Thyroid gland (tissue), 4 donors: ENCODE measurements around the gene NEK6. TPM values are rescaled to one million over a fixed set of nuclear protein-coding genes. Genes with fewer than 3 reads are reported as not detected.
A peak's percentile ranks its signal among the peaks of the same experiment; 100 is the strongest.

ENCODE experiments used
- DNase-seq, 2 donors: peaks; one replicate each; pipeline ENCODE4 v3.0.0-alpha.2; 2019
- H3K27ac ChIP-seq, 3 donors: fragments of 200-600 bp; sonication (generic); 1 replicate in 2 of 3; 2 replicates in 1 of 3; pipeline ENCODE4 v1.5.1; 2016 to 2019; ENCODE audit warnings: mild to moderate bottlenecking in 1 of 3, moderate library complexity in 1 of 3
- H3K27me3 ChIP-seq: fragments of 200-600 bp; sonication (generic); one replicate; pipeline ENCODE4 v1.5.1; 2019
- H3K36me3 ChIP-seq, 2 donors: fragments of 200-600 bp; sonication (generic); one replicate each; pipeline ENCODE4 v1.5.1; 2016 to 2019
- H3K4me1 ChIP-seq, 2 donors: fragments of 200-600 bp; sonication (generic); one replicate each; pipeline ENCODE4 v1.5.1; 2017 to 2019
- H3K4me3 ChIP-seq, 3 donors: fragments of 200-600 bp; sonication (generic); replicated peaks in 1 of 3; 1 replicate in 2 of 3; 2 replicates in 1 of 3; pipeline ENCODE4 v1.5.1; 2016; ENCODE audit warnings: mild to moderate bottlenecking in 1 of 3
- H3K9me3 ChIP-seq: fragments of 200-600 bp; sonication (generic); one replicate; pipeline ENCODE4 v1.5.1; 2017
- POLR2A ChIP-seq, 2 donors: fragments of 450-650 bp; IDR thresholded peaks; one replicate each; pipeline ENCODE4 v1.6.1; 2017; ENCODE audit warnings: antibody characterized with exemption in 2 of 2, mild to moderate bottlenecking in 2 of 2, moderate library complexity in 1 of 2
- WGBS, 2 donors: methylation state at CpG; one replicate each; pipeline ENCODE4 v1.1.5; 2017; 5-methylcytosine and 5-hydroxymethylcytosine counted together
- intact Hi-C: fragments of 100-400 bp; cut with DNase I; formaldehyde crosslinking; loops from one replicate; pipeline ENCODE4 v1.15.1; 2023
- total RNA-seq, 4 donors: library from RNA; depleted of rRNA; stranded (reverse); fragments of >200 nt; gene quantifications; one replicate each; pipeline ENCODE4 v1.2.3, GENCODE V29; 2016
- TF ChIP-seq, protein P1 (sequence below), 6 experiments: fragments of 200-600 bp in 3 of 6; fragments of 450-650 bp in 3 of 6; sonication (generic) in 3 of 6; IDR thresholded peaks; one replicate each; pipeline ENCODE4 v1.5.1; 2016 to 2019; ENCODE audit warnings: antibody characterized with exemption in 6 of 6, mild to moderate bottlenecking in 2 of 6, inconsistent platforms in 1 of 6, moderate library complexity in 1 of 6

The NEK6 gene
- total RNA-seq, 4 donors from 2014 or later, result 10.7 to 12.8 (median 11.0) TPM

DNA sequence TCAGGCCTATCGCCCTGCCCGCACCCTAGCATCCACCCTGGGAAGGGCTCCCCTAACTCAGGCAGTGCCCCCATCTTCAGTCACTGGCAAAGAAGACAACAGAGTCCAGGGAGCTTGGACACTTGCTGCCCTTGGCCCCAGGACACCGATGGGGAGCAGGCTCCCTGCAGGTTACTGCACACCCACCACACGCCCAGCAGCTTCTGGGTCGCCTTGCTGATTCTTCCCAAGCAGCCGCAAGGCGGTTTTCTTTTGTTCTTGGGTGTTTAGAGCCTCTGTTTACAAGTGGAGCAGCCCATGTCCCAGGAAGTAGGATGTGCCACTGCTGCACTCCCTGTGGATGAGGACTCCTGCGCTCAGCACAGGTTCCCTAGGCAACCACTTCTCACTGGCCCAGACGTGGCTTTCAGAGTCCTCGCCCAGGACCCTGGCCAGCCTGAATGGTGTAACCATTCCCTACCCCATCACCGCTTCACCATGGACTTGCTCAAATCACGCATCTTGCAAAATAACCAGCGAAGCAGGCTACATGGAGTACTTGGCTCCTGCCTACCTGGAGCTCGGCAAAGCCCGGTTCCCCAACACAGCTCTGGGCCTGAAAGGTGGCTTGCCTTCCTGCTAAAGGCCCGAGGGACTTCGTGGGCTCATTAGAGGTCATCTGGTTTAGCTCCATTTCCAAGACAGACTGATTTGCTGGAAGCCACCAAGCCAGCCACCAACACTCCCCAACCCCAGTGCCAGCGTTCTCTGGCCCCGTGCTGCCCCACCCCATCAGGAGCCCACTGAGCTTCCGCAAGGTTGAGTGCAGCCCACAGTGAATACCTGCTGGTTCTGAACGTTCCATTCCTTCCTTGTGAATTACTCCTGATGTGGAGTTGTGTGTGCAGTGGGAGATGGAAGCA, 97.5 kb downstream of the NEK6 start:
- TF ChIP-seq POLR2A (IDR thresholded peaks at IDR 0.05), result no peak
- TF ChIP-seq, protein P1, sequence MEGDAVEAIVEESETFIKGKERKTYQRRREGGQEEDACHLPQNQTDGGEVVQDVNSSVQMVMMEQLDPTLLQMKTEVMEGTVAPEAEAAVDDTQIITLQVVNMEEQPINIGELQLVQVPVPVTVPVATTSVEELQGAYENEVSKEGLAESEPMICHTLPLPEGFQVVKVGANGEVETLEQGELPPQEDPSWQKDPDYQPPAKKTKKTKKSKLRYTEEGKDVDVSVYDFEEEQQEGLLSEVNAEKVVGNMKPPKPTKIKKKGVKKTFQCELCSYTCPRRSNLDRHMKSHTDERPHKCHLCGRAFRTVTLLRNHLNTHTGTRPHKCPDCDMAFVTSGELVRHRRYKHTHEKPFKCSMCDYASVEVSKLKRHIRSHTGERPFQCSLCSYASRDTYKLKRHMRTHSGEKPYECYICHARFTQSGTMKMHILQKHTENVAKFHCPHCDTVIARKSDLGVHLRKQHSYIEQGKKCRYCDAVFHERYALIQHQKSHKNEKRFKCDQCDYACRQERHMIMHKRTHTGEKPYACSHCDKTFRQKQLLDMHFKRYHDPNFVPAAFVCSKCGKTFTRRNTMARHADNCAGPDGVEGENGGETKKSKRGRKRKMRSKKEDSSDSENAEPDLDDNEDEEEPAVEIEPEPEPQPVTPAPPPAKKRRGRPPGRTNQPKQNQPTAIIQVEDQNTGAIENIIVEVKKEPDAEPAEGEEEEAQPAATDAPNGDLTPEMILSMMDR (IDR thresholded peaks at IDR 0.05), result no peak
- 94 to 99% methylated on average over 16 to 18 of the region's 21 CpGs for WGBS, 2 donors
- no peaks in the 10 kb centered on the region for H3K27me3 ChIP-seq
- no peak overlapping the region for H3K4me3 ChIP-seq
- H3K27ac ChIP-seq, result no peak overlapping the region
- peaks cover 23% of the 10 kb centered on the region in 2 donors for H3K4me1 ChIP-seq
- intact Hi-C loops, result no loop called here
- peaks cover 25 to 28% of the 10 kb centered on the region in 2 donors for H3K36me3 ChIP-seq
- no peak for DNase-seq
- no peaks in the 10 kb centered on the region for H3K9me3 ChIP-seq

DNA sequence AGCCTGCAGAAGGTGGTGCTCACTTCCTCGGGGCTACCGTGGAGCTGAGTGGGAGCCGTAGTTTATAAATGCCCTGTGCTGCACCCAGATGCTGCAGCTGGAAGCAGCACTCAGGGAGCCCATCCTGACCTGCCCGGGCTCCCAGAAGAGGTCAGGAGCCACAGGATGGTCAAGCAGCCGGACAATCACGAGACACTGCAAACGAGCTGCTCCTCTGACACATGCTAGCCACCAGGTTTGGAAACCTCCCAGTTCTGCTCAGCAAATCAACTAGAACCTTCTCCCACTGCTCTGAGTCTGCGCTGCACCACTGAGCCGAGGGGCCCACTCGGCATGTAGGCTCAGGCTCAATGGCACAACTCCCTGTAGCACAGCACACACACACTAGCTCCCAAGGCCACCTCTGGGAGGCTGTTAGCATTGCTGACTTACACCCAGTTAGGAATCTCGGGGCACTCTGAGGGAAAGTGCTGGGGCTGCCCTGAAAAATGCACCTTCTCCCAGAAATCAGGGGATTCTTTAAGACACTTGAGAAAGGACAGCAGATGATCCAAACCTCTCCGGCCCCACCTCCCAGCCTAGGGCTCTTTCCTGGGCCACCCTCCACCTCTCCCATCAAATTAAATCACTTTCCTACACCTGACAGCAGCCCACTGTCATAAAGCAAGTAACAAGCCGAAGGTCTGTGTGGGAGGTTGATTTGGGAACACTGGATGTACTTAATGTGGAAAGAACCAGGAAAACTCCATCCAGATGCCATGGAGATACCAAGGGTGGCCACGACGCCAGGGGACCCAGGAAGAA, 98.4 kb downstream of the NEK6 start:
- no peak for TF ChIP-seq POLR2A (IDR thresholded peaks at IDR 0.05)
- TF ChIP-seq, protein P1 (IDR thresholded peaks at IDR 0.05), result no peak
- intact Hi-C loops, result no loop called here
- WGBS, 2 donors, result 87 to 94% methylated on average over 9 to 15 of the region's 15 CpGs
- no peak overlapping the region for H3K4me3 ChIP-seq
- no peaks in the 10 kb centered on the region for H3K27me3 ChIP-seq
- no peak overlapping the region for H3K27ac ChIP-seq
- H3K9me3 ChIP-seq, result no peaks in the 10 kb centered on the region
- peaks cover 23% of the 10 kb centered on the region in 2 donors for H3K4me1 ChIP-seq
- no peak for DNase-seq
- peaks cover 20 to 21% of the 10 kb centered on the region in 2 donors for H3K36me3 ChIP-seq

DNA sequence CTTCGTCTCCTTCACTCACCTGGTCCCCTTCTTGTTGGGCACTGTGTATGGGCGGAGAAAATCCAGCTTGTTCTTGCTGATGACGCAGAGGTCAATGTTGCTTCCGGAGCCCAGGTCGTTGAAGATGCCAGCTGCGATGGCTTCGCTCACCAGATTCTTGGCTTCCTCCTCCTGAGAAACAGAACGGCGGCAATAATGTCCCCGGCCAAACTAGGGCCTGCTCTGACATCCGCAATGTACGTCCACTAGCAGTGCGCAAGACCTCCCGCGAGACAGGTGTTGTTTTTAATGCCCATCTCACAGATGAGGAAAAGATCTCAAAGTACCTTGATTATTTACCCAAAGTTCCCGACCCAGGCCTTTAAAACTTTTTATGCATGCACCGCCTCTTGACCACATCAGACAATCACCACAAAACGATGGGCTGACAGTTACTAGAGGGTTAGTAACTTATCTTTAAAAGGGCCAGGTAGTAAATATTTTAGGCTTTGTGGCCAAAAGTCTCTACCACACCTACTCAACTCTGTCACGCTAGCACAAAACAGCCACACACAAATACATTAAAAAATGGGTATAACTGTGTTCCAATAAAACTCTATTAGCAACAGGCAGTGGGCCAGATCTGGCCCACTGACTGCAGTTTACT, 99.1 kb downstream of the NEK6 start:
- intact Hi-C loops, result no loop called here
- H3K9me3 ChIP-seq, result no peaks in the 10 kb centered on the region
- no peaks in the 10 kb centered on the region for H3K27me3 ChIP-seq
- DNase-seq, result no peak
- peaks cover 23% of the 10 kb centered on the region in 2 donors for H3K4me1 ChIP-seq
- peaks cover 13 to 14% of the 10 kb centered on the region in 2 donors for H3K36me3 ChIP-seq
- TF ChIP-seq, protein P1 (IDR thresholded peaks at IDR 0.05), result no peak
- TF ChIP-seq POLR2A (IDR thresholded peaks at IDR 0.05), result no peak
- H3K27ac ChIP-seq, result no peak overlapping the region
- 92% methylated on average over 19 of the region's 19 CpGs for WGBS, 2 donors
- no peak overlapping the region for H3K4me3 ChIP-seq

DNA sequence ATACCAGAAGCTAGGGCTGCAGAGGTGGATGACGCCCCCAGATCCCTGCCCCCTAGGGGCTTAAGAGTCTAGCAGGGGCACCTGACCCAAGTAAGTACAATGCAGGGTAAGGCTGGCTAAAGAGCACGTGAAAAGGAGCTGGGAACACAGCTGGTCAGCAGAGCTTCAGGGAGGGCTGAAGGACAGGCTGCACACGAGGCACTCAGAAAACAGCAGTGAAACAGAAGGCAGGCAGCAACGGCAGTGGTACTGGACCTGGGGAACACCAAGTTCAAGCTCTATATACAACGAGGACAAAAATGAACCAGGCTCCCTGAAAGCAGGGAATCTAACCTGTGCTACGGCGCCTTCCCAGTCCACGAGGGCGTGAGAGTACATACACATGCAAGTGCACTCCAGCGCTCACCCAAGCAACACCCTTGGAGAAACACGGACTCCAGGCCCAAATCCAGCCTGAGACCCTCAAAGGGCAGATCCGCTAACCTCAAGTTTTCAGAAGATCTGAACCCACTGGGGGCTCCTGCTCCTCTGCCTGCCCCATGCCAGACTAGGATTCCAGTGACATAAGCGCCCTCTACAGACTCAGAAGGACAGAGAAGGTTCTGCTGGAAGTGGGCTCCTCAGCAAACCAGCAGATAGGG, 100.1 kb downstream of the NEK6 start:
- no peaks in the 10 kb centered on the region for H3K27me3 ChIP-seq
- 25 to 30% methylated on average over 9 to 13 of the region's 13 CpGs for WGBS, 2 donors
- TF ChIP-seq, protein P1 (IDR thresholded peaks at IDR 0.05), result peak in 2 of 6 experiments; percentile 20 to 23
- TF ChIP-seq POLR2A (IDR thresholded peaks at IDR 0.05), result no peak
- H3K9me3 ChIP-seq, result no peaks in the 10 kb centered on the region
- DNase-seq, result peak; percentile 69 to 70
- H3K27ac ChIP-seq, result peak overlapping the region in 1 of 3 donors; percentile 14
- H3K36me3 ChIP-seq, result peaks cover 5 to 6% of the 10 kb centered on the region in 2 donors
- no peak overlapping the region for H3K4me3 ChIP-seq
- H3K4me1 ChIP-seq, result peaks cover 23% of the 10 kb centered on the region in 2 donors
- intact Hi-C loops, result no loop called here
